Measurements from ENCODE around the gene ZMYM5. TPM values are rescaled to one million over a fixed set of nuclear protein-coding genes. Genes with fewer than 3 reads are reported as not detected.

The ZMYM5 gene
- total RNA-seq, 1 experiment from 2014 or later: 7.5 TPM

DNA sequence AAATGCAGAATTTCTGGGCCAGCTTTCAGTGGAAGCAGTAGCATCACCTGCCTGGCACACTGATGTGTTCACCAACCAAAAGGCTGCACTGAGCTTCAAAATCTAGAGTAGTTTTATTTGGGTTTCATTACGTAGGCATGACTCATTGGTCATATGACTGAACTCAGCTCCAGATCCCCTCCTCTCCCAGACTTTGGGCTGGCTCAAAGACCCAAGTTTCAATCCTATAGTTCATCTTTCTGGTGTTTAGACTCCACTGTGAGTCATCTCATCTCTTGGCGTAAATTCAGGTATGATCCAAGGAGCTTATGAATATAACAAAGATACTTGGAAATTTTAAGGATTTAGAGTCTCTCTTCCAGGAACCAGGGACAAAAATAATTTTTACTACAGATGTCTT lies 17.7 kb downstream of the ZMYM5 start:
- Histone ChIP-seq H3F3A (ENCODE audit: low read length, unreplicated experiment) (peaks cover 5% of the 10 kb centered on the region), H3K9ac (ENCODE audit: low read length) (peak overlapping the region; percentile 61), H2AFZ (ENCODE audit: low read length) (no peak overlapping the region), H3K4me2 (ENCODE audit: low read length) (peak overlapping the region; percentile 55), H3K27ac (ENCODE audit: low read length) (peak overlapping the region; percentile 89), H3K9me2 (replicated peaks; ENCODE audit: low read length) (no peaks in the 10 kb centered on the region), H3K4me3 (ENCODE audit: low read length) (no peak overlapping the region), H3K9me3 (ENCODE audit: low read length) (no peaks in the 10 kb centered on the region), H3K4me1 (ENCODE audit: insufficient read depth, low read length) (peaks cover 17% of the 10 kb centered on the region), H3K79me2 (ENCODE audit: low read length) (peaks cover 69% of the 10 kb centered on the region), H3K27me3 (ENCODE audit: low read length) (no peaks in the 10 kb centered on the region), H3K36me3 (ENCODE audit: low read depth, low read length) (peaks cover 15% of the 10 kb centered on the region), H4K20me1 (ENCODE audit: low read length) (no peaks in the 10 kb centered on the region)
- CTCF ChIA-PET: interaction anchor here (0.8 to 1.6 kb wide), 3 partner anchors 15 to 114 kb away, joined by 7 to 8 read pairs (median 8); partner anchors contain the start of gene ZMYM5
- no TSS peak for BruUV-seq (replicated peaks)
- POLR2A ChIA-PET (ENCODE audit: unreplicated experiment): interaction anchor here (1.2 to 2.3 kb wide), 2 partner anchors 16 to 18 kb away, joined by 14 to 15 read pairs; partner anchors contain the start of gene ZMYM5
- DNase-seq (peak; percentile 99), ATAC-seq (peak; percentile 98)
- TF ChIP-seq, protein P1, sequence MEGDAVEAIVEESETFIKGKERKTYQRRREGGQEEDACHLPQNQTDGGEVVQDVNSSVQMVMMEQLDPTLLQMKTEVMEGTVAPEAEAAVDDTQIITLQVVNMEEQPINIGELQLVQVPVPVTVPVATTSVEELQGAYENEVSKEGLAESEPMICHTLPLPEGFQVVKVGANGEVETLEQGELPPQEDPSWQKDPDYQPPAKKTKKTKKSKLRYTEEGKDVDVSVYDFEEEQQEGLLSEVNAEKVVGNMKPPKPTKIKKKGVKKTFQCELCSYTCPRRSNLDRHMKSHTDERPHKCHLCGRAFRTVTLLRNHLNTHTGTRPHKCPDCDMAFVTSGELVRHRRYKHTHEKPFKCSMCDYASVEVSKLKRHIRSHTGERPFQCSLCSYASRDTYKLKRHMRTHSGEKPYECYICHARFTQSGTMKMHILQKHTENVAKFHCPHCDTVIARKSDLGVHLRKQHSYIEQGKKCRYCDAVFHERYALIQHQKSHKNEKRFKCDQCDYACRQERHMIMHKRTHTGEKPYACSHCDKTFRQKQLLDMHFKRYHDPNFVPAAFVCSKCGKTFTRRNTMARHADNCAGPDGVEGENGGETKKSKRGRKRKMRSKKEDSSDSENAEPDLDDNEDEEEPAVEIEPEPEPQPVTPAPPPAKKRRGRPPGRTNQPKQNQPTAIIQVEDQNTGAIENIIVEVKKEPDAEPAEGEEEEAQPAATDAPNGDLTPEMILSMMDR (conservative IDR thresholded peaks at IDR 0.05; ENCODE audit: low read depth, low read length): no peak
- no peak for TF ChIP-seq EZH2phosphoT487 (IDR thresholded peaks at IDR 0.05; ENCODE audit: borderline replicate concordance, low read length)
- intact Hi-C loops (cut with micrococcal nuclease): loop anchor here (1.0 to 5.0 kb wide), 2 partner anchors 16 to 63 kb away; partner anchors contain the start of gene PSPC1

DNA sequence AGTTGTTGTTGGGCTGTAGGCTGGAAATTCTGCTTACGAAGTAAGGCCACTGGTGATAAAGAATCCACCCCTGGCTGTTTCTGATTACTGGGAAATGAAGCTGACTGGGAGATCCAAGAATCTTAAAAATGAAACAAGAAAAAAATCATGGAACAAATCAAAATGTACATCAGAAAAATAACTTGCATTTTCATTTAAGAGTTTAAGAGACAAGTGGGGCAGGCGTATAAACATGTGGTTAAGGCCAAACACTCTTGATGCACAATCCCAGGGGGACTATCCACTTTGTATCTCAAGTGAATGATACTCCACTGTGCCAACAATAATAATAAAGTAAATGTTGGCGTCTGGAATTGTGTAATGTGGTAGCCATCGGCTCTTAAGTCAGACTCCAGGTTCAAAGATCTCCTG lies 24.6 kb downstream of the ZMYM5 start:
- peaks cover 18% of the 10 kb centered on the region for H3K79me2 ChIP-seq (ENCODE audit: low read length)
- H3F3A ChIP-seq (ENCODE audit: low read length, unreplicated experiment): no peaks in the 10 kb centered on the region
- H4K20me1 ChIP-seq (ENCODE audit: low read length): no peaks in the 10 kb centered on the region
- intact Hi-C loops (cut with micrococcal nuclease): no loop called here
- no peak overlapping the region for H2AFZ ChIP-seq (ENCODE audit: low read length)
- H3K36me3 ChIP-seq (ENCODE audit: low read depth, low read length): peaks cover 27% of the 10 kb centered on the region; the same call in 1 of the 2 replicates
- no peak for ATAC-seq
- TF ChIP-seq, protein P1 (conservative IDR thresholded peaks at IDR 0.05; ENCODE audit: low read depth, low read length): no peak
- TF ChIP-seq EZH2 (IDR thresholded peaks at IDR 0.05; ENCODE audit: low read length, unreplicated experiment): no peak
- no peak for TF ChIP-seq EZH2phosphoT487 (IDR thresholded peaks at IDR 0.05; ENCODE audit: borderline replicate concordance, low read length)
- H3K27ac ChIP-seq (ENCODE audit: low read length): no peak overlapping the region
- ChIA-PET POLR2A (ENCODE audit: unreplicated experiment) (no interaction called here), CTCF (no interaction called here)
- DNase-seq: no peak
- no peaks in the 10 kb centered on the region for H3K9me3 ChIP-seq (ENCODE audit: low read length)
- H3K27me3 ChIP-seq (ENCODE audit: low read length): no peaks in the 10 kb centered on the region
- no TSS peak for BruUV-seq (replicated peaks)
- H3K4me2 ChIP-seq (ENCODE audit: low read length): no peak overlapping the region
- H3K9ac ChIP-seq (ENCODE audit: low read length): no peak overlapping the region
- no peaks in the 10 kb centered on the region for H3K4me1 ChIP-seq (ENCODE audit: insufficient read depth, low read length)
- no peaks in the 10 kb centered on the region for H3K9me2 ChIP-seq (replicated peaks; ENCODE audit: low read length)
- H3K4me3 ChIP-seq (ENCODE audit: low read length): no peak overlapping the region

DNA sequence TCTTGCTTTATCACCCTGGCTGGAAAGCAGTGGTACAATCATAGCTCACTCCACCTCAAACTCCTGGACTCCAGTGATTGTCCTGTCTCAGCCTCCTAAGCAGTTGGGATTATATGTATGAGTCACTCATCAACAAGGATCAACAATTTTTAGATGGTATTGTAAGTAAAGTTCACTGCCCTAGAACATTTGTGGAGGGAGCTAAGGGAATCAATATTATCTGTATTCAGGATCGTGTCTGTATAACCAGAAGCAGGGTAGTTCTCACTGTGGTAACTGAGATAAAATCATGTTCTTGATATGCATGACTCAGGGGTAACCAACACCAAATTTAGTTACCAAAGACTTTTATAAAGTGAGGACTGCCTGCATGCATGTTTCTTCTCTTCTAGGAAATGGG lies 27.0 kb downstream of the ZMYM5 start:
- Histone ChIP-seq H3K9me3 (ENCODE audit: low read length) (no peaks in the 10 kb centered on the region), H3K9ac (ENCODE audit: low read length) (no peak overlapping the region), H3K4me2 (ENCODE audit: low read length) (no peak overlapping the region), H3K4me1 (ENCODE audit: insufficient read depth, low read length) (no peaks in the 10 kb centered on the region), H3K79me2 (ENCODE audit: low read length) (no peaks in the 10 kb centered on the region; the same call in 1 of the 2 replicates), H3K4me3 (ENCODE audit: low read length) (no peak overlapping the region), H4K20me1 (ENCODE audit: low read length) (no peaks in the 10 kb centered on the region), H3K9me2 (replicated peaks; ENCODE audit: low read length) (no peaks in the 10 kb centered on the region), H3K27me3 (ENCODE audit: low read length) (no peaks in the 10 kb centered on the region), H3K36me3 (ENCODE audit: low read depth, low read length) (peaks cover 27% of the 10 kb centered on the region; the same call in 1 of the 2 replicates), H3K27ac (ENCODE audit: low read length) (no peak overlapping the region), H2AFZ (ENCODE audit: low read length) (no peak overlapping the region), H3F3A (ENCODE audit: low read length, unreplicated experiment) (no peaks in the 10 kb centered on the region)
- ChIA-PET CTCF (no interaction called here), POLR2A (ENCODE audit: unreplicated experiment) (no interaction called here)
- TF ChIP-seq EZH2phosphoT487 (IDR thresholded peaks at IDR 0.05; ENCODE audit: borderline replicate concordance, low read length) (no peak), EZH2 (IDR thresholded peaks at IDR 0.05; ENCODE audit: low read length, unreplicated experiment) (no peak)
- TF ChIP-seq, protein P1 (conservative IDR thresholded peaks at IDR 0.05; ENCODE audit: low read depth, low read length): no peak
- peak; percentile 18; the same call in 1 of the 2 replicates for ATAC-seq
- intact Hi-C loops (cut with micrococcal nuclease): no loop called here
- BruUV-seq (replicated peaks): TSS peak; percentile 5
- DNase-seq: peak; percentile 5
